ENCODE measurements around the gene C2CD2L. TPM values are rescaled to one million over a fixed set of nuclear protein-coding genes. Genes with fewer than 3 reads are reported as not detected.
"Not testable (repeated sequence)": the region's sequence is repeated elsewhere in the genome, so short reads cannot be mapped to it uniquely, and the experiment has no call there.

C2CD2L gene
- total RNA-seq, 2 experiments from 2014 or later: 15.9 to 16.3 TPM

DNA sequence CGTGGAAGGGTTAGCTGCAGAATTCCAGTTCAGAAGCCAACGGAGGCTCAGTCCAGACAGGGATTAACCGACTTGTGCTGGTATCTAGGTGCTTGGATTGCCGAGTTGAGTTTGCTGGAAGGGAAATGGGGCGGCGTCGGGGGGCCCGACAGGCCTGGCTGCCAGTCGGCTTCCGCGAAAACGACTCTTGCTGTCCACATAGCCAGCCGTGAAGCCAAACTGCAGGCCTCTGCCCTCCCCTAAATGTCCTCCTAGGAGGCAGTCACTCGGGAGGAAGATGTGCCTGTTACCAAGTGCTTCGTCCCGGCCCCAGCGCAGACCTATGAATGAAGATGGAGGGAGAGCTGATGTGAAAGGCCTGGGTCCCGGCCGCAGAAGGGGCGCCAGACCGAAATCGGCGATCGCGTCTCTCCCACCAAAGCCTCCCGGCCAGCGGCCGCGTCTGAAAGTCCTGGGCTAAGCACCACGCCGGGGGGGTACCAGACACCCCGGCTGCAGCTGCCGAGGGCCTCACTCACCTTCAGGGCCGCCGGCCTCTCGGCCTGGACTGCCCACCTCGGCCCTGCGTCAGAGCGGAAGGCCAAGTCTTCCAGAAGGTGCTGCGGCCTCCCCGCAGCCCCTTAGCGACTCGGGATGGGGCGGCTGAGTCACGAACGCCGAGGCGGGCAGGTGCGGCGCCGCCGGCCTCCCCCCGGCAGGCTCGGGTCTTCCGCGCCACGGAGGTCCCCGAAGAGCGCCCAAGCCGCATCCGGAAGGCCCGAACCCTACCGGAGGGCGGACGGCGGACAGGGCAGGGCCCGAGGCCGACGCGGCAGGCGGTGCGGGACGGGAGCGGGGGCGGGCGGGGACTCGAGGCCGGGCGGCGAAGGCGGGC, 13.0 kb upstream of the C2CD2L start:
- H3K4me1 Mint-ChIP-seq: peaks cover 44% of the 10 kb centered on the region
- intact Hi-C loops (cut with DNase I, micrococcal nuclease): loop anchor here (2.0 kb wide), 4 partner anchors 27 to 165 kb away; partner anchors contain the start of genes NLRX1 (in 1 of the 2) and VPS11 (in 1 of the 2)

DNA sequence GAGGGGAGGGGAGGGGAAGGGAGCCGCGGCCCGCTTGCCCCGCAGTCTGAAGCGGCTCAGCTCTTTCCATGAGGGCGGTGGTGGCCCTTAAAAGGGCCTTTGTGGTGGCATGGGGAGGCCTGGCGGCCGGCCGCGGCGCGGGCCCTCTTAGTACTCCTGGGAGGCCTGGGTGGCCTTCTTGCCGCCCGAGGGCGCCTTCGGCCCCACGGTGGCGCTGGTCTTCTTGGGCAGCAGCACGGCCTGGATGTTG, 12.4 kb upstream of the C2CD2L start:
- Mint-ChIP-seq H3K4me1 (peaks cover 45% of the 10 kb centered on the region), H3K36me3 (ENCODE audit: low read depth) (peaks cover 72% of the 10 kb centered on the region), H3K4me3 (peak overlapping the region; percentile 93), H3K27ac (peak overlapping the region; percentile 94), H3K9me3 (ENCODE audit: low read depth) (no peaks in the 10 kb centered on the region), H3K27me3 (no peaks in the 10 kb centered on the region)
- CTCF ChIA-PET: interaction anchor here (0.7 to 3.6 kb wide), 3 partner anchors 12 to 26 kb away, joined by 4 to 11 read pairs (median 9); partner anchors contain the start of genes C2CD2L and HINFP
- POLR2A ChIA-PET: interaction anchor here (0.5 to 2.6 kb wide), 12 partner anchors 10 to 243 kb away, joined by 3 to 28 read pairs (median 5); partner anchors contain the start of genes C2CD2L, HINFP, HMBS and RPS25
- peak; percentile 14 for ATAC-seq
- intact Hi-C loops (cut with DNase I, micrococcal nuclease): loop anchor here (1.0 to 2.0 kb wide), 14 partner anchors 9 to 240 kb away; partner anchors contain the start of genes HINFP (in 2 of the 2), HYOU1 (in 2 of the 2), RPS25 (in 2 of the 2) and TRAPPC4 (in 2 of the 2)
- DNase-seq: peak; percentile 74

More for the DNA sequence above, 13.0 kb upstream of the C2CD2L start:
- Mint-ChIP-seq H3K4me3 (peak overlapping the region; percentile 93), H3K9me3 (ENCODE audit: low read depth) (no peaks in the 10 kb centered on the region), H3K27ac (peak overlapping the region; percentile 94), H3K27me3 (no peaks in the 10 kb centered on the region), H3K36me3 (ENCODE audit: low read depth) (peaks cover 71% of the 10 kb centered on the region)
- ChIA-PET POLR2A (interaction anchor here (0.5 to 2.6 kb wide), 13 partner anchors 8 to 244 kb away, joined by 3 to 28 read pairs (median 4); partner anchors contain the start of genes C2CD2L, HINFP, HMBS and RPS25), CTCF (interaction anchor here (1.9 to 3.6 kb wide), 2 partner anchors 13 to 15 kb away, joined by 9 to 11 read pairs; partner anchors contain the start of gene C2CD2L)
- DNase-seq (peak; percentile 68), ATAC-seq (peak; percentile 3)

DNA sequence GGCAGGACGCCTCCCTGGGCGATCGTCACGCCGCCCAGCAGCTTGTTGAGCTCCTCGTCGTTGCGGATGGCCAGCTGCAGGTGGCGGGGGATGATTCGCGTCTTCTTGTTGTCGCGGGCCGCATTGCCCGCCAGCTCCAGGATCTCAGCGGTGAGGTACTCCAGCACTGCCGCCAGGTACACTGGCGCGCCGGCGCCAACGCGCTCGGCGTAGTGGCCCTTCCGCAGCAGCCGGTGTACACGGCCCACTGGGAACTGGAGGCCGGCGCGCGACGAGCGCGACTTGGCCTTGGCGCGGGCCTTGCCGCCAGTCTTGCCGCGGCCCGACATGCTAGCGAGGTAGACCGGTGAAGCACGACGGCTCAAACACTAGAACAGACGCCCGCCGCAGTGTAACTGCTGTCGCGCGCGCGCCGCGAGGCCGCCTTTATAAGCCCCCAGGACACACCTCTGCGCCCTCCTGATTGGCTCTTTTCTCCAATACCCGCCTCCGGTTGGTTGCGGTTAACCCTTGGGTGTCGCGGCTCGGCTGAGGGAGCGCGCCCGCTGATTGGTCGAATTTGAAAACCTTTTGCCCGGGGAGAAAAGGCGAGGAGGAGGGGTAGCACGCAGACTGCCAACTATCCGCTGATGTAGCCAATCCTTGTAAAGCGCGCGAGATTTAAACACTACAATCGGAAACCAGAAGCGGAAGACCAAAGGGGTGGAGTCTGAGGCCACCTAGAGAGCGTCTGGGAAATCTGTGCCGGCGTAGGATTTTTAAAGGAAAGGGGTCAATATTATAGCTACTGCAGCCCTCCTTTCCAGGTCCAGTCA, 11.9 kb upstream of the C2CD2L start:
- no peaks in the 10 kb centered on the region for H3K27me3 Mint-ChIP-seq
- peaks cover 50% of the 10 kb centered on the region for H3K4me1 Mint-ChIP-seq
- peak; percentile 100 for DNase-seq
- CTCF ChIA-PET: interaction anchor here (0.6 to 3.6 kb wide), 10 partner anchors 11 to 856 kb away, joined by 3 to 11 read pairs (median 4); partner anchors contain the start of genes C2CD2L, CBL, CENATAC and HINFP
- no peaks in the 10 kb centered on the region for H3K9me3 Mint-ChIP-seq (ENCODE audit: low read depth)
- peak; percentile 90 for ATAC-seq
- intact Hi-C loops (cut with DNase I, micrococcal nuclease): loop anchor here (1.0 to 2.0 kb wide), 14 partner anchors 10 to 239 kb away; partner anchors contain the start of genes HINFP (in 2 of the 2), HYOU1 (in 2 of the 2), RPS25 (in 2 of the 2) and TRAPPC4 (in 2 of the 2)
- POLR2A ChIA-PET: interaction anchor here (0.5 to 2.6 kb wide), 17 partner anchors 9 to 243 kb away, joined by 3 to 28 read pairs (median 5); partner anchors contain the start of genes C2CD2L, HINFP, HMBS and RPS25
- H3K4me3 Mint-ChIP-seq: peak overlapping the region; percentile 93
- H3K27ac Mint-ChIP-seq: peak overlapping the region; percentile 94
- H3K36me3 Mint-ChIP-seq (ENCODE audit: low read depth): peaks cover 77% of the 10 kb centered on the region

DNA sequence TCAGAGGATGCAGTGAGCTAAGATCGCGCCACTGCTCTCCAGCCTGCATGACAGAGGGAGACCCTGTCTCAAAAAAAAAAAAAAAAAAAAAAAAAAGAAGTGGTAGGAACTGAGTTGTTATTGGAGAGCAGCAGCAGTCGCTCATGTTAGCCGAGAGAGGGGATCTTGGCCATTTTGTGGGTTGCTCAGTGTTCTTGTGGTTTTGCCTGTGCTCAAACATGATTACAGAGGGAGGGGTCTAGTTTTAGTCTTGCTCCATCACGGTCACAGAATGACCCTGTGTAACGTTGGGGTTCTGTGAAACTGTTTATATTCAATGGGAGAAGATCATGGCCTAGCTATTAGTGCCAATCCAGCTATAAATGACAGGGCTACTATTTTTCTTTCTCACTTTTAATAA, 7.4 kb upstream of the C2CD2L start:
- Mint-ChIP-seq H3K4me3 (peak overlapping the region; percentile 95), H3K27ac (peak overlapping the region; percentile 5), H3K36me3 (ENCODE audit: low read depth) (peaks cover 45% of the 10 kb centered on the region), H3K27me3 (no peaks in the 10 kb centered on the region), H3K9me3 (ENCODE audit: low read depth) (no peaks in the 10 kb centered on the region), H3K4me1 (peaks cover 45% of the 10 kb centered on the region)
- DNase-seq (no peak), ATAC-seq (no peak)
- POLR2A ChIA-PET: no interaction called here
- CTCF ChIA-PET: interaction anchor here (0.8 to 3.7 kb wide), 6 partner anchors 9 to 157 kb away, joined by 3 to 20 read pairs (median 4); partner anchors contain the start of genes HMBS, TRAPPC4 and VPS11
- intact Hi-C loops (cut with DNase I, micrococcal nuclease): loop anchor here in 1 of 2 experiments (2.0 kb wide), 1 partner anchor 223 kb away; no protein-coding TSS in a partner anchor

DNA sequence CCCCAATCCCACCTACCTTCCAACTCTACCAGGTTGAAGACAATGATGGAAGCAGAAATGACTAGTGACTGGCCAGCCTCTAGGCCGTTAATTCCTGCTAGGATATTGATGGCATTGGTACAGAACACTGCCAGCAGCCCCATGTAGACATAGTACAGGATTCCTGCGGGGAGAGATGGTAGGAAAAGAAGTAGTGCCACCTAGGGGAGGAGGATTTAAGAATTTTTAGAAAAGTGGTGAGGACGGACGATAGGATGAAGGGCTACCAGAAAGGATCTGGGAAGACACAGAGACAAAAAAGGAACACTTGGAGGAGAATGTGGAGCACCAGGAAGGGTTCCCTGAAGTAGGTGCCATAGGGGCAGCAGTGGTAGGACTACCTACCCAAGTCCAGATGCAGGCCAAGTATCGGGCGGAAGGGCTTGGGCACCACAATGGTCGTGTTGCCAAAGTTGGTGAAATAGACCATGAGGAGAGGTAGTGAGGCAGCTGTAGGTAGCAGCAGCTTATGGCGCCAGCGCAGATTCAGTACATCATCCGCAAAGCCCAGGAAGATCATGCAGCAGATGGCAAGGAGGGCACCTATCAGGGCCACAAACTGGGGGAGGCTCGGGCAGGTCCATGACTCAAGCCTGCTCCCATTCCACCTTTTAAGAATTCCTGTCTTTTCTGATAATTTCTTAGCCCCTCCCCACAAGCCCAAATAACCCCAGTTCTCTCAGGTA, 6.7 kb upstream of the C2CD2L start:
- Mint-ChIP-seq H3K27ac (peak overlapping the region; percentile 100), H3K27me3 (no peaks in the 10 kb centered on the region), H3K4me1 (peaks cover 48% of the 10 kb centered on the region), H3K36me3 (ENCODE audit: low read depth) (peaks cover 38% of the 10 kb centered on the region), H3K9me3 (ENCODE audit: low read depth) (no peaks in the 10 kb centered on the region), H3K4me3 (peak overlapping the region; percentile 95)
- intact Hi-C loops (cut with DNase I, micrococcal nuclease): loop anchor here in 1 of 2 experiments (2.0 kb wide), 1 partner anchor 222 kb away; no protein-coding TSS in a partner anchor
- ATAC-seq: no peak
- POLR2A ChIA-PET: interaction anchor here (0.6 kb wide), 1 partner anchor 15 kb away, joined by 3 read pairs; no protein-coding TSS in a partner anchor
- CTCF ChIA-PET: interaction anchor here (0.8 to 3.7 kb wide), 5 partner anchors 9 to 33 kb away, joined by 3 to 20 read pairs (median 8); partner anchors contain the start of genes HMBS and VPS11
- no peak for DNase-seq

DNA sequence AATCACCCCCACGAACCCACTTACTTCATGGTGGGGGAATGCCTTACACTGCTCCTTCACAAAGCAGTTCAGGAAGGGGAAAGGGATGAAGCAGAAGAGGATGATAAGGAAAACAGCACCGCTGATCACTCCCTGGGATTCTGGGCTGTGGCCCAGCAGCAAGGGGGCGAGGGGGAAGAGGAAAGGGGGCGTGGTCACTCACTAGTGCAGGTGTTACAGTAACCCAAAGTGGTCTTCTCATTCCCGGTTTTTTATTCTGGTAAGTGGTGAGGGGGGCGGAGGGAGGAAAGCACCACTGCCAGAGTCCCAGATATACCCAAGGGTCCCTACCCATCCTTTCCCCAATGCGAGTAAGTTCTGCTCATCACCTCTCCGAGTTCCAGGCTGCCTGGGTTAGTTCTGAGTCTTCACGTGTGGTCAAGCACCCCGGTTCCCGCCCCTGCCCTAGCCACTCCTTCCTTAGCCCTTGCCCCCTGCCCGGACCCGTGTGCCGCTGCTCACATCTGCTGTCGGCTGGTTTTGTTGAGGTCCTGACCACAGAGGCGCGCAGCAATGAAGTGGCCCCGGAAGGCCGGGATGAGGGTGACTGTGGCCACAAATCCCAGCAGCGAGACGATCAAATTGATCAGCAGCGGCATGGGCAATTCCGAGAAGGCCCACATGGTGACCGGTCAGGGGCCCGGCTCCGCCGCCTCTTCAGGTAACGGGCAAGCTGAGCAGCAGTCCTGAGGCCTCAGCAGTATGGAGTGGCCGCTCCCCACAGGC, 6.0 kb upstream of the C2CD2L start:
- peak overlapping the region; percentile 100 for H3K27ac Mint-ChIP-seq
- intact Hi-C loops (cut with DNase I, micrococcal nuclease): loop anchor here (1.0 to 2.0 kb wide), 3 partner anchors 16 to 222 kb away; partner anchors contain the start of gene HMBS (in 1 of the 2)
- peak; percentile 20 for ATAC-seq
- peaks cover 34% of the 10 kb centered on the region for H3K36me3 Mint-ChIP-seq (ENCODE audit: low read depth)
- peak; percentile 54 for DNase-seq
- H3K9me3 Mint-ChIP-seq (ENCODE audit: low read depth): no peaks in the 10 kb centered on the region
- H3K4me3 Mint-ChIP-seq: peak overlapping the region; percentile 95
- CTCF ChIA-PET: interaction anchor here (1.0 to 3.7 kb wide), 5 partner anchors 16 to 104 kb away, joined by 3 to 20 read pairs (median 9); partner anchors contain the start of genes CBL, HINFP, HMBS and VPS11
- POLR2A ChIA-PET: interaction anchor here (0.6 to 1.9 kb wide), 11 partner anchors 9 to 231 kb away, joined by 3 to 18 read pairs (median 4); partner anchors contain the start of genes CENATAC, HINFP, HMBS and RPS25
- no peaks in the 10 kb centered on the region for H3K27me3 Mint-ChIP-seq
- peaks cover 41% of the 10 kb centered on the region for H3K4me1 Mint-ChIP-seq

DNA sequence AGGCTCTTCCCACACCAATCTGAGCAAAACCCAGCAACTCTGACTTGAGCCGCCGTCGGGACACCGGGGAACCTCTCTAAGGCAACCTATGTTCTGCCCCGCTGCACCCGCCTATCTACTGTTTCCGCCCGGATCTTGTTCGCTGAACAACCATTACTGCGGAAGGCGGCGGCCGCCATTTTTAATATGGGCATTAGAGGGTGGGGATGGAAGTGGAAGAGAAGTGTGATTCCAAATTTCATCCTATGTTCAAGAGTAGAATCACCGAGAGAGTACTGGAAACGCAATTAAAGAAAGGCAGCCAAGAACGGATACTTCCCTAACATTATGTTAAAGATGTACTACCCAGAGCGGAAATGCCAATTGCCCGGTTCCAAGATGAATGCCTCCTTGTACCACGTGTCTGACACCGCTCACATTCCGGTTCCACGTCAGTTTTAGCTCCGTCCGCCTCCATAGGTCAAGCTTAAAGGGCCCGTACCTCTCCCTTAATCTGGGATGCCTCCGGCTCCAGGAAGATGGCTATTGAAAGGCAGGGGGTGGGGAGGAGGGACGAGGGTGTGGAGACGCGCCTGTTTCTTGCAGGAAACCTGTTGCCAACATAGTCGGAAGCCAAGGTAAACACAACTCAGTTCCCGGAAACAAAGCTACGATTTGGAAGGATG, 5.3 kb upstream of the C2CD2L start, which contains the start of gene DPAGT1:
Gene DPAGT1, minus strand, starts transcription at position 95 of the 665 bp plus-strand sequence. CDS start 198 bp downstream, outside the sequence.
- Mint-ChIP-seq H3K27me3 (no peaks in the 10 kb centered on the region), H3K36me3 (ENCODE audit: low read depth) (peaks cover 29% of the 10 kb centered on the region), H3K27ac (peak within 1 kb of the TSS; percentile 100), H3K9me3 (ENCODE audit: low read depth) (no peaks in the 10 kb centered on the region), H3K4me1 (peaks cover 42% of the 10 kb centered on the region), H3K4me3 (peak within 1 kb of the TSS; percentile 95)
- ChIA-PET CTCF (interaction anchor here (0.5 to 3.7 kb wide), 13 partner anchors 9 to 255 kb away, joined by 3 to 20 read pairs (median 4); partner anchors contain the start of genes CBL, HINFP, HMBS and TRAPPC4), POLR2A (interaction anchor here (0.6 to 1.9 kb wide), 17 partner anchors 8 to 309 kb away, joined by 3 to 18 read pairs (median 4); partner anchors contain the start of genes CENATAC, HINFP, HMBS and RPS25)
- intact Hi-C loops (cut with DNase I, micrococcal nuclease): loop anchor here (1.0 to 2.0 kb wide), 10 partner anchors 17 to 221 kb away; partner anchors contain the start of genes RPS25 (in 2 of the 2), TRAPPC4 (in 2 of the 2), CBL (in 1 of the 2) and CENATAC (in 1 of the 2)
- ATAC-seq (peak; percentile 86), DNase-seq (peak; percentile 93)

DNA sequence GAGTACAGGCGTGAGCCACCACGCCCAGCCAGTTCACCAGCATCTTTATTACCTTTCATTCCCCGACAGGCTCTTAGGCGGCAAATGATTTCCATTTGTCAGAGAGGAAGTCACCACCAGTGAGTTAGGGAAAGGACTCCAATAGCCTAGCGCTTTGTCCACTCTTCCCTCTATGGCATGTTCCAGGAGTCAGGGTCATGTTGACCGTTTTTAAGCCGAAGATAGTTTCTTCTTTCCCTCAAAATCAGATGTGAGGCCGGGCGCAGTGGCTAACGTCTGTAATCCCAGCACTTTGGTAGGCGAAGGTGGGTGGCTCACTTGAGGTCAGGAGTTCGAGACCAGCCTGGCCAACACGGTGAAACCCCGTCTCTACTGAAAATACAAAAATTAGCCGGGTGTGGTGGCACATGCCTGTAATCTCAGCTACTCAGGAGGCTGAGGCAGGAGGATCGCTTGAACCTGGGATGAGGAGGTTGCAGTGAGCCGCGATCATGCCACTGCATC, 3.9 kb upstream of the C2CD2L start:
- ChIA-PET CTCF (interaction anchor here (1.2 to 3.7 kb wide), 5 partner anchors 18 to 93 kb away, joined by 3 to 20 read pairs (median 9); partner anchors contain the start of genes HINFP, HMBS and VPS11), POLR2A (interaction anchor here (1.2 to 1.6 kb wide), 5 partner anchors 10 to 66 kb away, joined by 3 to 18 read pairs (median 7); partner anchors contain the start of gene HMBS)
- not testable (repeated sequence) for DNase-seq; ATAC-seq; H3K27me3 Mint-ChIP-seq; H3K9me3 Mint-ChIP-seq (ENCODE audit: low read depth)
- Mint-ChIP-seq H3K27ac (peak overlapping the region; percentile 100), H3K4me1 (peaks cover 43% of the 10 kb centered on the region), H3K36me3 (ENCODE audit: low read depth) (peaks cover 16% of the 10 kb centered on the region), H3K4me3 (peak overlapping the region; percentile 95)
- intact Hi-C loops (cut with DNase I, micrococcal nuclease): loop anchor here in 1 of 2 experiments (2.0 kb wide), 1 partner anchor 84 kb away; the partner anchor contains the start of genes RPS25 and TRAPPC4
